ENCODE results near the gene PCOLCE2.

PCOLCE2 gene

GRCh38 chr3:142897807-142898206, 8.9 kb upstream of the PCOLCE2 start:
- no peak for TF ChIP-seq TAF1 (IDR thresholded peaks at IDR 0.05; ENCODE audit: borderline replicate concordance, insufficient read depth, low read length)
- no peak for TF ChIP-seq REST (IDR thresholded peaks at IDR 0.05; ENCODE audit: insufficient read depth in 1 of 2, low read depth in 2 of 2, low read length in 2 of 2)
- TF ChIP-seq POLR2AphosphoS5 (IDR thresholded peaks at IDR 0.05; ENCODE audit: low read depth, low read length): no peak
- no peak for TF ChIP-seq SIN3A (IDR thresholded peaks at IDR 0.05; ENCODE audit: borderline replicate concordance, insufficient read depth, low read length)
- no peak for TF ChIP-seq FOXP2 (optimal IDR thresholded peaks at IDR 0.05; ENCODE audit: borderline replicate concordance, extremely low read depth, extremely low read length, insufficient read depth)

GRCh38 chr3:142896996-142897395, 8.1 kb upstream of the PCOLCE2 start:
- TF ChIP-seq SIN3A (IDR thresholded peaks at IDR 0.05; ENCODE audit: borderline replicate concordance, insufficient read depth, low read length): no peak
- TF ChIP-seq POLR2AphosphoS5 (IDR thresholded peaks at IDR 0.05; ENCODE audit: low read depth, low read length): no peak
- no peak for TF ChIP-seq TAF1 (IDR thresholded peaks at IDR 0.05; ENCODE audit: borderline replicate concordance, insufficient read depth, low read length)
- no peak for TF ChIP-seq FOXP2 (optimal IDR thresholded peaks at IDR 0.05; ENCODE audit: borderline replicate concordance, extremely low read depth, extremely low read length, insufficient read depth)
- no peak for TF ChIP-seq REST (IDR thresholded peaks at IDR 0.05; ENCODE audit: insufficient read depth in 1 of 2, low read depth in 2 of 2, low read length in 2 of 2)

- no peak for TF ChIP-seq POLR2AphosphoS5 (IDR thresholded peaks at IDR 0.05; ENCODE audit: low read depth, low read length)
- no peak for TF ChIP-seq FOXP2 (optimal IDR thresholded peaks at IDR 0.05; ENCODE audit: borderline replicate concordance, extremely low read depth, extremely low read length, insufficient read depth)
- no peak for TF ChIP-seq TAF1 (IDR thresholded peaks at IDR 0.05; ENCODE audit: borderline replicate concordance, insufficient read depth, low read length)
- no peak for TF ChIP-seq REST (IDR thresholded peaks at IDR 0.05; ENCODE audit: insufficient read depth in 1 of 2, low read depth in 2 of 2, low read length in 2 of 2)
- TF ChIP-seq SIN3A (IDR thresholded peaks at IDR 0.05; ENCODE audit: borderline replicate concordance, insufficient read depth, low read length): no peak
These were observed 7.4 kb upstream of the PCOLCE2 start for GRCh38 chr3:142896201-142896755.

- no peak for TF ChIP-seq TAF1 (IDR thresholded peaks at IDR 0.05; ENCODE audit: borderline replicate concordance, insufficient read depth, low read length)
- no peak for TF ChIP-seq POLR2AphosphoS5 (IDR thresholded peaks at IDR 0.05; ENCODE audit: low read depth, low read length)
- no peak for TF ChIP-seq REST (IDR thresholded peaks at IDR 0.05; ENCODE audit: insufficient read depth in 1 of 2, low read depth in 2 of 2, low read length in 2 of 2)
- TF ChIP-seq FOXP2 (optimal IDR thresholded peaks at IDR 0.05; ENCODE audit: borderline replicate concordance, extremely low read depth, extremely low read length, insufficient read depth): no peak
- no peak for TF ChIP-seq SIN3A (IDR thresholded peaks at IDR 0.05; ENCODE audit: borderline replicate concordance, insufficient read depth, low read length)
These were observed 5.6 kb upstream of the PCOLCE2 start for GRCh38 chr3:142894493-142894892.

Data from PFSK-1 (cell line).